ENCODE data around the gene CAPN15.
"Not testable (repeated sequence)": the region's sequence is repeated elsewhere in the genome, so short reads cannot be mapped to it uniquely, and the experiment has no call there.

CAPN15 gene

GRCh38 chr16:492211-492875, 35.2 kb upstream of the CAPN15 start:
- H3K27ac ChIP-seq: no peak overlapping the region
- no peak for TF ChIP-seq CTCF (conservative IDR thresholded peaks at IDR 0.05)
- no peak for TF ChIP-seq ZFX (IDR thresholded peaks at IDR 0.05)

DNA sequence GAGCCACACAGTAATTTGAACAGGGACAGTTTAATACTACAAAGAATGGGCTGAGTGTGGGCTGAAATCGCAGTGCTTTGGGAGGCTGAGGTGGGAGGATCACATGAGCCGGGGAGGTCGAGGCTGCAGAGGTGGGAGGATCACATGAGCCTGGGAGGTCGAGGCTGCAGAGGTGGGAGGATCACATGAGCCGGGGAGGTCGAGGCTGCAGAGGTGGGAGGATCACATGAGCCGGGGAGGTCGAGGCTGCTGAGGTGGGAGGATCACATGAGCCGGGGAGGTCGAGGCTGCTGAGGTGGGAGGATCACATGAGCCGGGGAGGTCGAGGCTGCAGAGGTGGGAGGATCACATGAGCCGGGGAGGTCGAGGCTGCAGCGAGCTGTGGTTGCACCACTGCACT, 32.8 kb upstream of the CAPN15 start:
- not testable (repeated sequence) for H3K27ac ChIP-seq

GRCh38 chr16:495127-495748, 32.3 kb upstream of the CAPN15 start:
- H3K27ac ChIP-seq: no peak overlapping the region
- peak; percentile 74 for TF ChIP-seq CTCF (conservative IDR thresholded peaks at IDR 0.05)
- no peak for TF ChIP-seq ZFX (IDR thresholded peaks at IDR 0.05)

DNA sequence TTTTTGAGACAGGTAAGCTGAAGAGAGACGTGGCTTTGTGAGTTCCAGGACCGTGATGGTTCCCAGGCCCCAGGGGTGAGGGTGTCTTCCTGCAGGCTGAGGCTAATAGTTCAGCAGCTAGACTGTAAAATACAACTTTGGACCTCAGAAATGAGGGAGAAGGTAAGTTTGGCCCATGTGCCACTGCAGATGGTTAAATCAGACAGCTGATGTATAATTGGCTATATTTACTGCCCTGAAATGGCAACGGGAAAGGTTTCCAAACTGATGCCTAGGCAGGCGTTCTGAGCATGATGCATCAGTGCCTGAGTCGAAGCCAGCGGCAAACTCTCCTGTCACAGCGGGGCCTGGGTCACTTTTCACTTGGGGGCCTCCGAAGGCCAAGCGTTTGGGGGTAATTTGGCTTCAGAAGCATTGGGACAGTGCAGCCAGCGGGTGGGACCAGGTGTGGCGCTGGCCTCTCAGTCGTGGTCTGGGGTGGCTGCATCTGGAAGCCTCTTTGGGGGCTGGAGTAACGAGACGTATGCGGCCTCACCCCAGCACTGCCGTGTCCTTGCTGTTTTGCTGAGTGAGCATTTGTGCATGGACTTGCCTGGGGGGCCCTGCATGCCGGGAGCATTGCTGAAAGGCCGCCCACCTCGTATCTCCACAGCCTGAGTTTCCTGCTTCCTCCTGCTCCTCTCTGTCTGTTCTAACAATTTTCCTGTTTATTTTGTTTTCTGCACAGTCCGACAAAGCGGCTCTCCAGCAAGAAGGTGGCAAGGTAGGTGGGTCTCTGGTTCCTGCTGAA, 31.2 kb upstream of the CAPN15 start:
- TF ChIP-seq ZFX (IDR thresholded peaks at IDR 0.05): no peak
- no peak for TF ChIP-seq CTCF (conservative IDR thresholded peaks at IDR 0.05)
- H3K27ac ChIP-seq: no peak overlapping the region

GRCh38 chr16:497258-497657, 30.3 kb upstream of the CAPN15 start:
- TF ChIP-seq CTCF (conservative IDR thresholded peaks at IDR 0.05) (no peak), ZFX (IDR thresholded peaks at IDR 0.05) (no peak)
- H3K27ac ChIP-seq: no peak overlapping the region

- no peak overlapping the region for H3K27ac ChIP-seq
- TF ChIP-seq CTCF (conservative IDR thresholded peaks at IDR 0.05) (no peak), ZFX (IDR thresholded peaks at IDR 0.05) (no peak)
Measured at GRCh38 chr16:499924-500323, 27.6 kb upstream of the CAPN15 start.

GRCh38 chr16:500709-501108, 26.8 kb upstream of the CAPN15 start:
- H3K27ac ChIP-seq: no peak overlapping the region

More at GRCh38 chr16:500709-501108, 26.8 kb upstream of the CAPN15 start:
- no peak for TF ChIP-seq CTCF (conservative IDR thresholded peaks at IDR 0.05)
- TF ChIP-seq ZFX (IDR thresholded peaks at IDR 0.05): no peak

All from C4-2B (cell line).